Lower leg skin (tissue), 3 donors: ENCODE data around the gene DENND1B.

Experiments
- CTCF ChIP-seq, 3 donors: fragments of 450-650 bp; IDR thresholded peaks; one replicate each; pipeline ENCODE4 v1.5.1; 2016; ENCODE audit warnings: antibody characterized with exemption in 3 of 3, mild to moderate bottlenecking in 3 of 3, moderate library complexity in 2 of 3
- POLR2A ChIP-seq, 2 donors: fragments of 450-650 bp; IDR thresholded peaks; one replicate each; pipeline ENCODE4 v1.6.1; 2016 to 2017; ENCODE audit warnings: antibody characterized with exemption in 2 of 2, mild to moderate bottlenecking in 1 of 2, moderate library complexity in 1 of 2

- TF ChIP-seq POLR2A (IDR thresholded peaks at IDR 0.05) (no peak), CTCF (IDR thresholded peaks at IDR 0.05) (no peak)
Measured at GRCh38 chr1:197778366-197778945, 3.2 kb upstream of the DENND1B start.
